HepG2 (cell line): ENCODE results near the gene IL36B. TPM values are rescaled to one million over a fixed set of nuclear protein-coding genes. Genes with fewer than 3 reads are reported as not detected.
A peak's percentile ranks its signal among the peaks of the same experiment; 100 is the strongest.

Experiments used
- ARID5B ChIP-seq: IDR thresholded peaks from 2 replicates; pipeline ENCODE4 v1.4.0; 2020; ENCODE audit warnings: mild to moderate bottlenecking, missing genetic modification reagents
- BHLHE40 ChIP-seq: IDR thresholded peaks from 2 replicates; pipeline ENCODE4 v1.6.1; 2011; ENCODE audit warnings: low read length, improper control_type of control experiment
- CC2D1A ChIP-seq: sonication (generic); formaldehyde crosslinking; IDR thresholded peaks from 2 replicates; pipeline ENCODE4 v1.8.1; 2023; ENCODE audit warnings: mild to moderate bottlenecking, missing genetic modification reagents
- KDM4B ChIP-seq: sonication (generic); formaldehyde crosslinking; IDR thresholded peaks from 2 replicates; pipeline ENCODE4 v1.4.0; 2020; ENCODE audit warnings: missing genetic modification reagents
- KLF16 ChIP-seq, 2 experiments: sonication (generic) in 1 of 2; formaldehyde crosslinking in 1 of 2; IDR thresholded peaks; 2 replicates each; pipeline versions ENCODE4 v1.6.1 to v1.8.0; 2016 to 2023; ENCODE audit warnings: missing genetic modification reagents in 2 of 2, missing compliant biosample characterization in 1 of 2
- MAF1 ChIP-seq: sonication (generic); formaldehyde crosslinking; IDR thresholded peaks from 2 replicates; pipeline ENCODE4 v1.5.0; 2020; ENCODE audit warnings: missing genetic modification reagents, borderline replicate concordance
- MXD4 ChIP-seq: IDR thresholded peaks from 2 replicates; pipeline ENCODE4 v1.6.1; 2016; ENCODE audit warnings: mild to moderate bottlenecking, missing biosample characterization, missing genetic modification reagents
- PHF5A ChIP-seq: IDR thresholded peaks from one replicate; pipeline ENCODE4 v1.6.1; 2018; ENCODE audit warnings: low read depth, missing genetic modification reagents; ENCODE audit not compliant: unreplicated experiment
- REPIN1 ChIP-seq: sonication (generic); formaldehyde crosslinking; IDR thresholded peaks from 2 replicates; pipeline ENCODE4 v1.8.0; 2022; ENCODE audit warnings: missing genetic modification reagents, low read depth, mild to moderate bottlenecking, borderline replicate concordance
- SIN3A ChIP-seq: IDR thresholded peaks from 2 replicates; pipeline ENCODE4 v1.6.1; 2011; ENCODE audit warnings: low read depth, mild to moderate bottlenecking, control low read depth, low read length, borderline replicate concordance
- SMAD3 ChIP-seq: sonication (generic); formaldehyde crosslinking; IDR thresholded peaks from 2 replicates; pipeline ENCODE4 v1.4.0; 2020; ENCODE audit warnings: missing genetic modification reagents
- SOX6 ChIP-seq, 2 experiments: fragments of 450-650 bp in 1 of 2; sonication (generic) in 1 of 2; formaldehyde crosslinking in 1 of 2; IDR thresholded peaks; 2 replicates each; pipeline versions ENCODE4 v1.4.0 to v1.6.1; 2017 to 2020; ENCODE audit warnings: antibody characterized with exemption in 1 of 2, mild to moderate bottlenecking in 1 of 2, missing genetic modification reagents in 1 of 2
- SP1 ChIP-seq, 2 experiments: fragments of 450-650 bp in 1 of 2; sonication (generic) in 1 of 2; formaldehyde crosslinking in 1 of 2; IDR thresholded peaks; 2 replicates each; pipeline versions ENCODE4 v1.4.0 to v1.6.1; 2016 to 2020; ENCODE audit warnings: missing genetic modification reagents in 1 of 2
- STAT6 ChIP-seq: sonication (generic); formaldehyde crosslinking; IDR thresholded peaks from 2 replicates; pipeline ENCODE4 v1.4.0; 2020; ENCODE audit warnings: missing genetic modification reagents, mild to moderate bottlenecking, borderline replicate concordance
- TEAD3 ChIP-seq: optimal IDR thresholded peaks from 2 replicates; pipeline ENCODE3; 2016; ENCODE audit warnings: borderline replicate concordance
- ZBTB10 ChIP-seq: sonication (generic); formaldehyde crosslinking; IDR thresholded peaks from 2 replicates; pipeline ENCODE4 v1.4.0; 2020; ENCODE audit warnings: missing genetic modification reagents, borderline replicate concordance
- ZBTB7B ChIP-seq: sonication (generic); formaldehyde crosslinking; IDR thresholded peaks from 2 replicates; pipeline ENCODE4 v1.4.0; 2020; ENCODE audit warnings: missing genetic modification reagents
- ZNF335 ChIP-seq: sonication (generic); formaldehyde crosslinking; IDR thresholded peaks from 2 replicates; pipeline ENCODE4 v1.4.0; 2020; ENCODE audit warnings: missing genetic modification reagents
- ZNF446 ChIP-seq: sonication (generic); formaldehyde crosslinking; IDR thresholded peaks from 2 replicates; pipeline ENCODE4 v1.5.0; 2020; ENCODE audit warnings: mild to moderate bottlenecking, missing genetic modification reagents
- ZNF451 ChIP-seq: sonication (generic); formaldehyde crosslinking; IDR thresholded peaks from 2 replicates; pipeline ENCODE4 v1.5.0; 2020; ENCODE audit warnings: mild to moderate bottlenecking, missing genetic modification reagents
- ZNF549 ChIP-seq: sonication (generic); formaldehyde crosslinking; IDR thresholded peaks from 2 replicates; pipeline ENCODE4 v1.5.0; 2020; ENCODE audit warnings: missing genetic modification reagents
- ZNF788 ChIP-seq: sonication (generic); formaldehyde crosslinking; IDR thresholded peaks from 2 replicates; pipeline ENCODE4 v1.5.0; 2020; ENCODE audit warnings: mild to moderate bottlenecking, missing genetic modification reagents, borderline replicate concordance
- polyA plus RNA-seq, 8 experiments: library from polyadenylated mRNA; depleted of rRNA in 3 of 8; stranded (reverse) in 7 of 8; unstranded in 1 of 8; fragments of >200 nt; fragmentation: Illumina TruSeq in 4 of 8; extraction: Trizol in 4 of 8; gene quantifications; 2 replicates each; pipeline versions ENCODE4 v1.2.1 to v1.2.3, GENCODE V29; 2011 to 2016; ENCODE audit warnings: low read depth in 4 of 8, missing spikeins in 1 of 8, mixed read lengths in 1 of 8; ENCODE audit not compliant: insufficient read depth in 1 of 8
- total RNA-seq, 5 experiments: library from RNA; depleted of rRNA; stranded (reverse); fragments of >200 nt; fragmentation: Illumina TruSeq; extraction: Trizol; gene quantifications; 2 replicates each; pipeline ENCODE4 v1.2.3, GENCODE V29; 2016; ENCODE audit warnings: low read depth in 1 of 5

IL36B gene
- total and polyA plus RNA-seq, 2 of the 13 experiments (the other 11 are each of a cell fraction or from before 2014, with no cell fraction given), result not detected

GRCh38 chr2:113080134-113080533 lies 27.5 kb upstream of the IL36B start (continued):
- TF ChIP-seq ZBTB7B (0 out of 2 replicates have a peak, but pooled peaks have one; percentile 23), SP1 (IDR thresholded peaks at IDR 0.05) (no peak), SP1 (CRISPR knock-in tag; IDR thresholded peaks at IDR 0.05) (no peak), KLF16 (CRISPR knock-in tag; IDR thresholded peaks at IDR 0.05) (peak in 1 of 2 experiments; percentile 75; a peak in 1 of 4 replicates), TEAD3 (CRISPR knock-in tag) (peak; percentile 28), ZNF788 (CRISPR knock-in tag) (peak; percentile 40; the same call in 1 of the 2 replicates), ZNF335 (CRISPR knock-in tag) (0 out of 2 replicates have a peak, but pooled peaks have one; percentile 54), ARID5B (CRISPR knock-in tag) (peak; percentile 43), SOX6 (IDR thresholded peaks at IDR 0.05) (no peak), SOX6 (CRISPR knock-in tag; IDR thresholded peaks at IDR 0.05) (peak; percentile 39; the same call in 1 of the 2 replicates), BHLHE40 (0 out of 2 replicates have a peak, but pooled peaks have one; percentile 26), KDM4B (no peak), PHF5A (CRISPR knock-in tag) (peak; percentile 69), SMAD3 (CRISPR knock-in tag) (0 out of 2 replicates have a peak, but pooled peaks have one; percentile 76), SIN3A (no peak), CC2D1A (no peak), ZNF549 (CRISPR knock-in tag) (no peak), ZNF451 (CRISPR knock-in tag) (no peak), ZNF446 (CRISPR knock-in tag) (no peak), REPIN1 (CRISPR knock-in tag) (peak; percentile 48; the same call in 1 of the 2 replicates), ZBTB10 (CRISPR knock-in tag) (no peak), MAF1 (CRISPR knock-in tag) (no peak), STAT6 (no peak), MXD4 (CRISPR knock-in tag) (peak; percentile 27; the same call in 1 of the 2 replicates)
